BLaER1 treated with 17β-estradiol and CSF1 and Interleukin-3, amounts not matched to agents 10 nM and 100 nM (cell line): ENCODE measurements around the gene UBE2H.
A peak's percentile ranks its signal among the peaks of the same experiment; 100 is the strongest.
"Not testable (repeated sequence)": the region's sequence is repeated elsewhere in the genome, so short reads cannot be mapped to it uniquely, and the experiment has no call there.

Source experiments
- H3K27ac ChIP-seq, 11 experiments: shearing (Covaris generic); formaldehyde crosslinking; 2 replicates each; pipeline ENCODE4 v1.8.1; 2022
- H3K27me3 ChIP-seq, 11 experiments: shearing (Covaris generic); formaldehyde crosslinking; 2 replicates each; pipeline ENCODE4 v1.8.1; 2022
- H3K36me3 ChIP-seq, 11 experiments: shearing (Covaris generic); formaldehyde crosslinking; 2 replicates each; pipeline ENCODE4 v1.8.1; 2022
- H3K4me1 ChIP-seq, 10 experiments: shearing (Covaris generic); formaldehyde crosslinking; 2 replicates each; pipeline ENCODE4 v1.8.1; 2022
- H3K4me2 ChIP-seq, 11 experiments: shearing (Covaris generic); formaldehyde crosslinking; 2 replicates each; pipeline ENCODE4 v1.8.1; 2022
- H3K4me3 ChIP-seq, 10 experiments: shearing (Covaris generic); formaldehyde crosslinking; 2 replicates each; pipeline ENCODE4 v1.8.1; 2022
- H3K9ac ChIP-seq, 11 experiments: shearing (Covaris generic); formaldehyde crosslinking; 2 replicates each; pipeline ENCODE4 v1.8.1; 2022
- H3K9me3 ChIP-seq, 11 experiments: shearing (Covaris generic); formaldehyde crosslinking; replicated peaks in 1 of 11; 2 replicates each; pipeline ENCODE4 v1.8.1; 2022
- H4K20me1 ChIP-seq, 11 experiments: shearing (Covaris generic); formaldehyde crosslinking; 2 replicates each; pipeline ENCODE4 v1.8.1; 2022
- Cebpa-rat ChIP-seq, 11 experiments: shearing (Covaris generic); IDR thresholded peaks; 2 replicates each; pipeline ENCODE4 v1.8.1; 2022

UBE2H gene

GRCh38 chr7:129970816-129971215 lies 18.1 kb upstream of the UBE2H start:
- Histone ChIP-seq H3K27ac (no peak overlapping the region), H3K27me3 (no peaks in the 10 kb centered on the region), H3K9me3 (no peaks in the 10 kb centered on the region), H4K20me1 (no peaks in the 10 kb centered on the region), H3K4me3 (no peak overlapping the region), H3K36me3 (no peaks in the 10 kb centered on the region), H3K4me2 (no peak overlapping the region), H3K9ac (no peak overlapping the region), H3K4me1 (no peaks in the 10 kb centered on the region)
- TF ChIP-seq Cebpa-rat (IDR thresholded peaks at IDR 0.05): no peak

GRCh38 chr7:129969881-129970446 lies 17.2 kb upstream of the UBE2H start:
- no peak overlapping the region for H3K27ac ChIP-seq
- no peaks in the 10 kb centered on the region for H4K20me1 ChIP-seq
- no peaks in the 10 kb centered on the region for H3K4me1 ChIP-seq
- H3K4me2 ChIP-seq: no peak overlapping the region
- no peaks in the 10 kb centered on the region for H3K9me3 ChIP-seq
- no peak overlapping the region for H3K4me3 ChIP-seq
- H3K27me3 ChIP-seq: no peaks in the 10 kb centered on the region
- H3K9ac ChIP-seq: no peak overlapping the region
- TF ChIP-seq Cebpa-rat (IDR thresholded peaks at IDR 0.05): no peak
- H3K36me3 ChIP-seq: no peaks in the 10 kb centered on the region

DNA sequence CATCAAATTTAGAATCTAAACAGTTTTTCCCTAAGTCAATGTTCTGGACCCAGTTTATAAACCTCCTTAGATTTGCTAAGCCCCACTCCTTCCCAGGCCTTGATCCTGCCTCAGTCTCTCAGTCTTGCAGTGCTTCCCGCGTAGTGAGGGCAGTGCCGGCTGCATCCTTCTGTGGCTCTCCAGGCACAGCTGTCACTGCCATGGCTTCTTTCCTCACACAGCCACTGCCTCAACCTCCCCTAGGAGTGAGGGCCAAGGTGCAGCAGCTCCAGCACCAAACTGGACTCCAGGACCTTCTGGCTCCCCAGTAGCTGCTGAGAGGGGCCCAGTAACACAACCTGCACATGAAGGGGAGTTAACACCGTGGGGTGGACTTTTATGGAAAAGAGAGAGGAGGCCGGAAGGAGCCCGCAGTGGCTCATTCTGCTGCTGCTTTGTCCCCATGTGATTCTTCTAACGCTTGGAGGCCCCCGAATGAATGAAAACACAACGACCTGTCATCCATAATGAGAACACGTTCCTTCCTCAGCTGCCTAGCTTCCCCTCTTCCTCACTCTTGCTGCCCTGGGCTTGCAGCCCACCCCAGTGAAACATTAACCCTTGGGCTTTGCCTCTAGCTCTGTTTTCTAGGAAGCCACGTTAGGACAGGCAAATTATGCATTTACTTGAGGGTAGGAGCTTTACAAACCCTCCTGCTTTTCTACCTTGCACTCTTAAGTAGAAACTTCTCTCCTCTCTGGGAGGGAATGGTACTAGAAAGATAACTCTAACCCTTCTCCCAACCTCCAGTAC lies 16.0 kb upstream of the UBE2H start:
- Histone ChIP-seq H3K9me3 (no peaks in the 10 kb centered on the region), H3K9ac (no peak overlapping the region), H4K20me1 (no peaks in the 10 kb centered on the region), H3K4me2 (no peak overlapping the region), H3K4me1 (no peaks in the 10 kb centered on the region), H3K4me3 (no peak overlapping the region), H3K36me3 (no peaks in the 10 kb centered on the region), H3K27ac (no peak overlapping the region), H3K27me3 (no peaks in the 10 kb centered on the region)
- TF ChIP-seq Cebpa-rat (IDR thresholded peaks at IDR 0.05): no peak

GRCh38 chr7:129960204-129960475 lies 7.4 kb upstream of the UBE2H start:
- H3K4me3 ChIP-seq, H3K9me3 ChIP-seq, H4K20me1 ChIP-seq, H3K27me3 ChIP-seq, H3K36me3 ChIP-seq, H3K4me2 ChIP-seq, H3K27ac ChIP-seq, H3K9ac ChIP-seq: not testable (repeated sequence)
- peaks cover 0 to 14% (median 0%) of the 10 kb centered on the region in 10 experiments; a peak in 6 of 20 replicates for H3K4me1 ChIP-seq

GRCh38 chr7:129959471-129960203 lies 6.9 kb upstream of the UBE2H start:
- H3K4me1 ChIP-seq: peaks cover 0 to 14% (median 0%) of the 10 kb centered on the region in 10 experiments; a peak in 6 of 20 replicates
- H3K36me3 ChIP-seq: no peaks in the 10 kb centered on the region
- TF ChIP-seq Cebpa-rat (IDR thresholded peaks at IDR 0.05): no peak
- no peaks in the 10 kb centered on the region for H4K20me1 ChIP-seq
- no peaks in the 10 kb centered on the region for H3K9me3 ChIP-seq
- H3K27me3 ChIP-seq: no peaks in the 10 kb centered on the region
- H3K4me2 ChIP-seq: no peak overlapping the region
- H3K27ac ChIP-seq: no peak overlapping the region
- no peak overlapping the region for H3K9ac ChIP-seq
- no peak overlapping the region for H3K4me3 ChIP-seq

- Histone ChIP-seq H3K4me3 (no peak overlapping the region), H3K27me3 (no peaks in the 10 kb centered on the region), H3K9me3 (no peaks in the 10 kb centered on the region), H4K20me1 (no peaks in the 10 kb centered on the region), H3K4me2 (peak overlapping the region in 2 of 11 experiments; percentile 15 to 40; a peak in 2 of 22 replicates), H3K4me1 (peaks cover 0 to 14% (median 0%) of the 10 kb centered on the region in 10 experiments; a peak in 6 of 20 replicates), H3K9ac (no peak overlapping the region; a peak in 1 of 22 replicates), H3K27ac (peak overlapping the region in 1 of 11 experiments; percentile 28; a peak in 2 of 22 replicates), H3K36me3 (no peaks in the 10 kb centered on the region)
- no peak for TF ChIP-seq Cebpa-rat (IDR thresholded peaks at IDR 0.05)
Measured at GRCh38 chr7:129958643-129959470, 6.1 kb upstream of the UBE2H start.

- Histone ChIP-seq H3K27ac (no peak overlapping the region), H3K4me1 (peaks cover 0 to 15% (median 9%) of the 10 kb centered on the region in 10 experiments; a peak in 12 of 20 replicates), H3K9me3 (no peaks in the 10 kb centered on the region), H3K9ac (no peak overlapping the region), H3K4me2 (no peak overlapping the region), H3K36me3 (no peaks in the 10 kb centered on the region), H4K20me1 (peaks cover 0 to 13% (median 0%) of the 10 kb centered on the region in 11 experiments; a peak in 3 of 22 replicates), H3K27me3 (no peaks in the 10 kb centered on the region), H3K4me3 (no peak overlapping the region)
- no peak for TF ChIP-seq Cebpa-rat (IDR thresholded peaks at IDR 0.05)
Measured at GRCh38 chr7:129955993-129956543, 3.3 kb upstream of the UBE2H start.

GRCh38 chr7:129952086-129952652 lies 591 bp downstream of the UBE2H start:
- Histone ChIP-seq H3K4me1 (peaks cover 31 to 46% (median 34%) of the 10 kb centered on the region in 10 experiments), H3K27me3 (no peaks in the 10 kb centered on the region), H3K9ac (peak overlapping the region; percentile 92 to 99 (median 97)), H3K36me3 (peaks cover 0 to 11% (median 0%) of the 10 kb centered on the region in 11 experiments; a peak in 5 of 22 replicates), H3K27ac (peak overlapping the region; percentile 88 to 98 (median 93)), H3K9me3 (no peaks in the 10 kb centered on the region), H4K20me1 (peaks cover 10 to 42% (median 22%) of the 10 kb centered on the region in 11 experiments; a peak in 20 of 22 replicates), H3K4me2 (peak overlapping the region; percentile 90 to 100 (median 96)), H3K4me3 (peak overlapping the region; percentile 87 to 100 (median 97))
- no peak for TF ChIP-seq Cebpa-rat (IDR thresholded peaks at IDR 0.05)
